GM12864 (cell line): Measurements from ENCODE around the gene OR2A14.

Experiments used
- DNase-seq: peaks from one replicate; pipeline ENCODE4 v3.0.0-alpha.2; 2011; ENCODE audit warnings: low read depth
- H3K4me3 ChIP-seq: 2 replicates; pipeline ENCODE4 v1.5.1; 2011; ENCODE audit warnings: mild to moderate bottlenecking, low read depth, low read length, control low read depth
- TF ChIP-seq, protein P1 (sequence below): IDR thresholded peaks from 2 replicates; pipeline ENCODE4 v1.5.1; 2011; ENCODE audit warnings: low read depth, mild to moderate bottlenecking, moderate library complexity, low read length, control low read depth, inconsistent platforms; ENCODE audit errors: missing control alignments

Gene OR2A14, protein sequence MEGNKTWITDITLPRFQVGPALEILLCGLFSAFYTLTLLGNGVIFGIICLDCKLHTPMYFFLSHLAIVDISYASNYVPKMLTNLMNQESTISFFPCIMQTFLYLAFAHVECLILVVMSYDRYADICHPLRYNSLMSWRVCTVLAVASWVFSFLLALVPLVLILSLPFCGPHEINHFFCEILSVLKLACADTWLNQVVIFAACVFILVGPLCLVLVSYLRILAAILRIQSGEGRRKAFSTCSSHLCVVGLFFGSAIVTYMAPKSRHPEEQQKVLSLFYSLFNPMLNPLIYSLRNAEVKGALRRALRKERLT

DNA sequence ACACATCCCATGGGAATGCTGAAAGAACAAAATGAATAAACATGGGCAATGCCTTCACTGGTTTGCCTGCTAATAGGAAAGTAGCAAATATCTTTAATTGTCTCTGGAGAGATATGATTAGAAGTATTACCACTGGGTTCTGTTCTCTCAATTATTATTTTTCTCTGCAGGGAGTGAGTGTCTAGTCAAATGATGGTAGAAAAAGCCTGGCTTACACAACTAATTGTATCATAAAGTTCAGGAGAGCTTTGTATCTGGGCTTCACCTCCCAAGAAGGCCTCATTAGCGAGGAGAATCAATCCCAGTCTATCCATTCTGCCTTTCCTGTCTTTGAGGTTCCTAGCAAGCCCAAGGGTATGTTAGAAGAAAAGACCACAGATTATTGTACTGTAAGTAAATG is at the start of gene OR2A14:
Gene OR2A14 (plus strand): TSS at position 301 of the 400 bp plus-strand sequence. CDS start 5,937 bp downstream, outside the sequence.
- TF ChIP-seq, protein P1, sequence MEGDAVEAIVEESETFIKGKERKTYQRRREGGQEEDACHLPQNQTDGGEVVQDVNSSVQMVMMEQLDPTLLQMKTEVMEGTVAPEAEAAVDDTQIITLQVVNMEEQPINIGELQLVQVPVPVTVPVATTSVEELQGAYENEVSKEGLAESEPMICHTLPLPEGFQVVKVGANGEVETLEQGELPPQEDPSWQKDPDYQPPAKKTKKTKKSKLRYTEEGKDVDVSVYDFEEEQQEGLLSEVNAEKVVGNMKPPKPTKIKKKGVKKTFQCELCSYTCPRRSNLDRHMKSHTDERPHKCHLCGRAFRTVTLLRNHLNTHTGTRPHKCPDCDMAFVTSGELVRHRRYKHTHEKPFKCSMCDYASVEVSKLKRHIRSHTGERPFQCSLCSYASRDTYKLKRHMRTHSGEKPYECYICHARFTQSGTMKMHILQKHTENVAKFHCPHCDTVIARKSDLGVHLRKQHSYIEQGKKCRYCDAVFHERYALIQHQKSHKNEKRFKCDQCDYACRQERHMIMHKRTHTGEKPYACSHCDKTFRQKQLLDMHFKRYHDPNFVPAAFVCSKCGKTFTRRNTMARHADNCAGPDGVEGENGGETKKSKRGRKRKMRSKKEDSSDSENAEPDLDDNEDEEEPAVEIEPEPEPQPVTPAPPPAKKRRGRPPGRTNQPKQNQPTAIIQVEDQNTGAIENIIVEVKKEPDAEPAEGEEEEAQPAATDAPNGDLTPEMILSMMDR: no peak
- no peak within 1 kb of the TSS for H3K4me3 ChIP-seq
- no peak for DNase-seq

DNA sequence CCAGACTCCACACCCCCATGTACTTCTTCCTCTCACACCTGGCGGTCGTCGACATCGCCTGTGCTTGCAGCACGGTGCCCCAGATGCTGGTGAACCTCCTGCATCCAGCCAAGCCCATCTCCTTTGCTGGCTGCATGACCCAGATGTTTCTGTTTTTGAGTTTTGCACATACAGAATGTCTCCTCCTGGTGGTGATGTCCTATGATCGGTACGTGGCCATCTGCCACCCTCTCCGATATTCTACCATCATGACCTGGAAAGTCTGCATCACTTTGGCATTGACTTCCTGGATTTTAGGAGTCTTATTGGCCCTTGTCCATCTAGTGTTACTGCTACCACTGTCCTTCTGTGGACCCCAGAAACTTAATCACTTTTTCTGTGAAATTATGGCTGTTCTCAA is 48.6 kb upstream of the OR2A14 start:
- TF ChIP-seq, protein P1: no peak
- no peak overlapping the region for H3K4me3 ChIP-seq
- DNase-seq: no peak

DNA sequence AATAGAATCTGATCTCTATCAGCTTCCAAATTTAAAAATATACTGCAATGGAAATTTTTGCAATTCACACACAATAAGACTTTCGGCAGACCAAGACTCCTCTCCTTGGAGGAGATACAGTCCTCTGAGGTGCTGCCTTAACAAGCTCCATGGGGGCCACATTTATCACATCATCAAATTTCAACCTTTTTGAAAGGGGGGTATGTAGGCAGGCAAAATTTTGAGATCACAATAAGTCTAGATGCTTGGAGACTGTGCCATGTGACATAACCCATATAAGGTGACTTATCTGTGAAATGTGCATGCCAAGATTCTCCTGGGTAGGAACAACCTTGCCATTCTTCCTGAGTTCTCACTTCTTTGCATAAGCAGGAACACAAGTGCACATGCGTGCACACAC is 37.0 kb upstream of the OR2A14 start, which contains the start of gene OR2A12:
Gene OR2A12 (plus strand): TSS at position 301 of the 400 bp plus-strand sequence. CDS start 8,830 bp downstream, outside the sequence.
- DNase-seq: no peak
- no peak within 1 kb of the TSS for H3K4me3 ChIP-seq
- TF ChIP-seq, protein P1: no peak

DNA sequence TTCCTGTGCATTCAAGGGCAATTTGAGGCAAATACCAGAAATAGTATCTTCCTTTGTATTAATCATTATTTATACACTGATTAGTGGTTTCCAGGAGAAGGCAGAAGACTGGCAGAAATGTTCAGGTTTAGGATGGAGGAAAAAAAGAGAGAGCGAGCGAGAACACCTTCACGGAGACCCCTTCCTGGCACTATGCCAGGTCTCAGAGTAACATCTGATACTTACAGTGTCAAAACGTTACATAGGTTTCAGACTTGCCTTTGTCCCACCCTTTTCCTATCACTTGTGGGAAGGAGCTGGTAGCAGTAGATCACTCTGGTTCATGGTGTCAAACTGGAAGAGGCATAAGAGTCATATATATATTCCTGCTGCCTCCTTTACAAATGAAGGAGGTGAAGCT is 36.2 kb upstream of the OR2A14 start:
- H3K4me3 ChIP-seq: no peak overlapping the region
- DNase-seq: no peak

GRCh38 chr7:144087230-144087629 is 35.7 kb upstream of the OR2A14 start:
- TF ChIP-seq, protein P1: no peak
- no peak for DNase-seq
- no peak overlapping the region for H3K4me3 ChIP-seq

More for the DNA sequence above, 36.2 kb upstream of the OR2A14 start:
- TF ChIP-seq, protein P1: no peak

DNA sequence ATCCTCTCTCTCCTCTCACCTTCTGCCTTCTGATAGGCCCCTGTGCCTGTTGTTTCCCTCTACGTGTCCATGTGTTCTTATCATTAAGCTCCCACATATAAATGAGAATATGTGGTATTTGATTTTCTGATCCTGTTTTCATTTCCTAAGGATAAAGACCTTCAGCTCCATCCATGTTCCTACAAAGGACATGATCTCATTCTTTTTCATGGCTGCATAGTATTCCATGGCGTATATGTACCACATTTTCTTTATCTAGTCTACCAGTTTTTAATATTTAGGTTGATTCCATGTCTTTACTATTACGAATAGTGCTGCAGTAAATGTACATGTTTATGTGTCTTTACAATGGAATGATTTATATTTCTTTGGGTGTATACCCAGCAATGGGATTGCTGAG is 32.3 kb upstream of the OR2A14 start:
- TF ChIP-seq, protein P1: no peak
- no peak for DNase-seq
- no peak overlapping the region for H3K4me3 ChIP-seq

- no peak for DNase-seq
- no peak overlapping the region for H3K4me3 ChIP-seq
- TF ChIP-seq, protein P1: no peak
Measured at GRCh38 chr7:144098776-144099175, 24.2 kb upstream of the OR2A14 start.
